Peyer's patch (tissue), 4 donors: ENCODE measurements around the gene BIRC6. TPM values are rescaled to one million over a fixed set of nuclear protein-coding genes. Genes with fewer than 3 reads are reported as not detected.
"Not testable (repeated sequence)": the region's sequence is repeated elsewhere in the genome, so short reads cannot be mapped to it uniquely, and the experiment has no call there.

Experiments
- DNase-seq, 3 donors: peaks; one replicate each; pipeline ENCODE4 v3.0.0-alpha.2; 2017 to 2019
- H3K27ac ChIP-seq, 4 donors: fragments of 200-600 bp; sonication (generic); one replicate each; pipeline ENCODE4 v1.5.1; 2016 to 2019
- H3K27me3 ChIP-seq, 2 donors: fragments of 200-600 bp; sonication (generic); one replicate each; pipeline ENCODE4 v1.5.1; 2019
- H3K36me3 ChIP-seq, 3 donors: fragments of 200-600 bp; sonication (generic); one replicate each; pipeline ENCODE4 v1.5.1; 2016 to 2019
- H3K4me1 ChIP-seq, 4 donors: fragments of 200-600 bp; sonication (generic); one replicate each; pipeline ENCODE4 v1.5.1; 2016 to 2019
- H3K4me3 ChIP-seq, 4 donors: fragments of 200-600 bp; sonication (generic); 1 replicate in 3 of 4; 2 replicates in 1 of 4; pipeline ENCODE4 v1.5.1; 2016 to 2019; ENCODE audit warnings: mild to moderate bottlenecking in 1 of 4
- H3K9me3 ChIP-seq, 4 donors: fragments of 200-600 bp; sonication (generic); one replicate each; pipeline ENCODE4 v1.5.1; 2016 to 2019; ENCODE audit warnings: mild to moderate bottlenecking in 1 of 4
- POLR2A ChIP-seq, 2 donors: fragments of 450-650 bp; IDR thresholded peaks; one replicate each; pipeline ENCODE4 v1.5.1; 2017; ENCODE audit warnings: antibody characterized with exemption in 2 of 2, mild to moderate bottlenecking in 2 of 2, moderate library complexity in 2 of 2
- total RNA-seq, 4 donors: library from RNA; depleted of rRNA; stranded (reverse); fragments of >200 nt; gene quantifications; one replicate each; pipeline ENCODE4 v1.1.0, GENCODE V29; 2016
- TF ChIP-seq, protein P1 (sequence below), 6 experiments: fragments of 450-650 bp in 4 of 6; fragments of 200-600 bp in 2 of 6; sonication (generic) in 1 of 6; IDR thresholded peaks; one replicate each; pipeline ENCODE4 v1.5.1; 2017 to 2019; ENCODE audit warnings: antibody characterized with exemption in 6 of 6, mild to moderate bottlenecking in 3 of 6, moderate library complexity in 1 of 6

BIRC6 gene
- total RNA-seq, 4 donors from 2014 or later = 133 to 237 (median 214) TPM

DNA sequence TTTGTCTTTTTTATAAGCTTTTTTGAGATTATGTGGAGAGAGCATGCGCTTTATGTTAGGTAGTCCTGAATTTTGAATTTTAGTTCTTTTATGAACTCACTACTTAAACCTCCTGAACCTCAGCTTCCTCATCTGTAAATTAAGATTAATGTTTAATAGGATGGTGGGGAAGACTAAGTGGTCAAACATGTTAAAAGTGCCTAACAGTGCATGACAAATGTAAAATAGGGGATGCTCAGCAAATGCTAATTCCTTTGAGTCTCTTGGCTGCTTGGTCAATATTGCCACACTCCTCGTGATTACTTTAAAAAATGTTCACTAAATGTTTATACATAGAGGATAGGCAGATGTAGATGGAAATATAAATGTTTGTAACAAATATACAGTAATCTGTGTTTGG lies 6.8 kb downstream of the BIRC6 start:
- no peak for DNase-seq
- Histone ChIP-seq H3K4me3 (no peak overlapping the region), H3K4me1 (peaks cover 0 to 61% (median 8%) of the 10 kb centered on the region in 4 donors), H3K27me3 (no peaks in the 10 kb centered on the region), H3K27ac (no peak overlapping the region), H3K9me3 (no peaks in the 10 kb centered on the region), H3K36me3 (no peaks in the 10 kb centered on the region)
- no peak for TF ChIP-seq POLR2A (IDR thresholded peaks at IDR 0.05)
- TF ChIP-seq, protein P1, sequence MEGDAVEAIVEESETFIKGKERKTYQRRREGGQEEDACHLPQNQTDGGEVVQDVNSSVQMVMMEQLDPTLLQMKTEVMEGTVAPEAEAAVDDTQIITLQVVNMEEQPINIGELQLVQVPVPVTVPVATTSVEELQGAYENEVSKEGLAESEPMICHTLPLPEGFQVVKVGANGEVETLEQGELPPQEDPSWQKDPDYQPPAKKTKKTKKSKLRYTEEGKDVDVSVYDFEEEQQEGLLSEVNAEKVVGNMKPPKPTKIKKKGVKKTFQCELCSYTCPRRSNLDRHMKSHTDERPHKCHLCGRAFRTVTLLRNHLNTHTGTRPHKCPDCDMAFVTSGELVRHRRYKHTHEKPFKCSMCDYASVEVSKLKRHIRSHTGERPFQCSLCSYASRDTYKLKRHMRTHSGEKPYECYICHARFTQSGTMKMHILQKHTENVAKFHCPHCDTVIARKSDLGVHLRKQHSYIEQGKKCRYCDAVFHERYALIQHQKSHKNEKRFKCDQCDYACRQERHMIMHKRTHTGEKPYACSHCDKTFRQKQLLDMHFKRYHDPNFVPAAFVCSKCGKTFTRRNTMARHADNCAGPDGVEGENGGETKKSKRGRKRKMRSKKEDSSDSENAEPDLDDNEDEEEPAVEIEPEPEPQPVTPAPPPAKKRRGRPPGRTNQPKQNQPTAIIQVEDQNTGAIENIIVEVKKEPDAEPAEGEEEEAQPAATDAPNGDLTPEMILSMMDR (IDR thresholded peaks at IDR 0.05) = no peak

DNA sequence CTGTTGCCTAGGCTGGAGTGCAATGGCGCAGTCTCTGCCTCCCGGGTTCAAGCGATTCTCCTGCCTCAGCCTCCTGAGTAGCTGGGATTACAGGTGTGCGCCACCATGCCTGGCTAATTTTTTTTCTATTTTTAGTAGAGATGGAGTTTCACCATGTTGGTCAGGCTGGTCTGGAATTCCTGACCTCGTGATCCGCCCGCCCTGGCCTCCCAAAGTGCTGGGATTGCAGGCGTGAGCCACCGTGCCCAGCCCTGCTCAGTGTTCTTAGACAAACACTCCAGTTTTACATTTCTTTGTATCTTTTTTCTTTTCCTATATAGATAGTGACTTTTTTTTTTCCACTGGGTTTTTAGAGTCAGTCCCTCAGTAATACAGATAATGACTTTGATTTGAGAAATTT lies 7.5 kb downstream of the BIRC6 start:
- not testable (repeated sequence) for H3K27me3 ChIP-seq, DNase-seq, H3K9me3 ChIP-seq, H3K4me3 ChIP-seq, H3K27ac ChIP-seq, H3K36me3 ChIP-seq
- peaks cover 0 to 54% (median 3%) of the 10 kb centered on the region in 4 donors for H3K4me1 ChIP-seq

DNA sequence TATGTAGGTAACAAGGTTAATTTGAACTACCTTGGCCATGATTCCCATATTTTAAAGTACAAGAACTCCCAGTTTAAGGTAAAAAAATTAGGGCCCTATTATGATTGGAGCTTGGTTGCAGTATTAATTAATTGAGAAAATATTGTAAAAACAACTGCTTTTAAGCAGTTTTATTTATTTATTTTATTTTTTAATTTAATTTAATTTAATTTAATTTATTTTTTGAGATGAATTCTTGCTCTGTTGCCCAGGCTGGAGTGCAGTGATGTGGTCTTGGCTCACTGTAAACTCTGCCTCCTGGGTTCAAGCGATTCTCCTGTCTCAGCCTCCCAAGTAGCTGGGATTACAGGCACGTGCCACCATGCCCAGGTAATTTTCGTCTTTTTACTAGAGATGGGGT lies 8.9 kb downstream of the BIRC6 start:
- H3K27me3 ChIP-seq, H3K36me3 ChIP-seq, H3K27ac ChIP-seq, H3K4me3 ChIP-seq, DNase-seq, H3K9me3 ChIP-seq: not testable (repeated sequence)
- H3K4me1 ChIP-seq = peaks cover 0 to 40% (median 3%) of the 10 kb centered on the region in 4 donors

DNA sequence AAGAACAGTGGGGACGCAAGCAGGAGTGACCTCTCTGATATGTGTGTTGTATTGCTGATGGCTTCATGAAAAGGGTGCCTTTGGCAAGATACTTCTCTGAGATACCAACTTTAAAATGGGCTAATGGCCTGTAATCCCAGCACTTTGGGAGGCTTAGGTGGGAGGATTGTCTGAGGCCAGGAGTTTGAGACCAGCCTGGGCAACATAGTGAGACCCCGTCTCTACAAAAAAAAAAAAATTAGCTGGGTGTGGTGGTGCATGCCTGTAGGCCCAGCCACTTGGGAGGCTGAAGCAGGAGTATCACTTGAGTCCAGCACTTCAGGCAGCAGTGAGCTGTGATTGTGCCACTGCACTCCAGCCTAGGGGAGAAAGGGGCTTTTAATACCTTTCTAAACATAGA lies 9.8 kb downstream of the BIRC6 start:
- DNase-seq = no peak
- H3K4me1 ChIP-seq = peaks cover 0 to 35% (median 3%) of the 10 kb centered on the region in 4 donors
- no peaks in the 10 kb centered on the region for H3K27me3 ChIP-seq

DNA sequence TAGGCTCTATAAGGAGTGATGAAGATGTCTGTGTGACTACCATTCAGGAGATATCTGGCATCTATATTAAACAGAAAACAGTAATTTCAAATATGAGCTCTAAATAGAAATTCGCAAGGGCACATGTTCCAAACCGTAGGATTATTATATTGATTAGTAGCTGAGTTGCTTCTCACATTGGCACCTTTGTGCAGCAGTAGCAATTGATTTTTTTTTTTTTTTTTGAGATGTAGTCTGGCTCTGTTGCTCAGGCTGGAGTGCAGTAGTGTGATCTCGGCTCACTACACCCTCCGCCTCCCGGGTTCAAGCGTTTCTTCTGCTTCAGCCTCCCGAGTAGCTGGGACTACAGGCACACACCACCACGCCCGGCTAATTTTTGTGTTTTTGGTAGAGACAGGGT lies 12.4 kb downstream of the BIRC6 start:
- Histone ChIP-seq H3K36me3 (no peaks in the 10 kb centered on the region), H3K9me3 (no peaks in the 10 kb centered on the region), H3K27ac (no peak overlapping the region), H3K4me3 (no peak overlapping the region), H3K27me3 (no peaks in the 10 kb centered on the region), H3K4me1 (peaks cover 0 to 31% (median under 1%) of the 10 kb centered on the region in 4 donors)
- DNase-seq = no peak
- TF ChIP-seq, protein P1 (IDR thresholded peaks at IDR 0.05) = no peak
- no peak for TF ChIP-seq POLR2A (IDR thresholded peaks at IDR 0.05)

More for the DNA sequence above, 9.8 kb downstream of the BIRC6 start:
- H3K9me3 ChIP-seq = no peaks in the 10 kb centered on the region
- no peak overlapping the region for H3K27ac ChIP-seq
- H3K4me3 ChIP-seq = no peak overlapping the region
- H3K36me3 ChIP-seq = no peaks in the 10 kb centered on the region
- TF ChIP-seq, protein P1 (IDR thresholded peaks at IDR 0.05) = no peak
- no peak for TF ChIP-seq POLR2A (IDR thresholded peaks at IDR 0.05)

DNA sequence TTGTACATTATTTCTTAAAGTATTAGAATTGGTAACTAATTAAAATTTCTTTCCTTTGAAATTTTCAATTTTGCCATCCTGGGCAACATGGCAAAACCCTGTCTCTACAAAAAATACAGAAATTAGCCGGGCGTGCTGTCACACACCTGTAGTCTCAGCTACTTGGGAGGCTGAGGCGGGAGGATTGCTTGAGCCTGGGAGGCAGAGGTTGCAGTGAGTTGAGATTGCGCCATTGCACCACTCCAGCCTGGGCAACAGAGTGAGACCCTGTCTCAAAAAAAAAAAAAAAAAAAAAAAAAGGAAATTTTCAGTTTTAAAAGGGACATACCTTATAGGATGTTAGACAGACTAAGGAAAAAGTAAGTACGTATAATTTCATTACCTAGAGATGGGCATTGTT lies 14.1 kb downstream of the BIRC6 start:
- H3K27me3 ChIP-seq, H3K27ac ChIP-seq, DNase-seq, H3K4me3 ChIP-seq, H3K36me3 ChIP-seq, H3K9me3 ChIP-seq: not testable (repeated sequence)
- peaks cover 0 to 19% (median 0%) of the 10 kb centered on the region in 4 donors for H3K4me1 ChIP-seq

DNA sequence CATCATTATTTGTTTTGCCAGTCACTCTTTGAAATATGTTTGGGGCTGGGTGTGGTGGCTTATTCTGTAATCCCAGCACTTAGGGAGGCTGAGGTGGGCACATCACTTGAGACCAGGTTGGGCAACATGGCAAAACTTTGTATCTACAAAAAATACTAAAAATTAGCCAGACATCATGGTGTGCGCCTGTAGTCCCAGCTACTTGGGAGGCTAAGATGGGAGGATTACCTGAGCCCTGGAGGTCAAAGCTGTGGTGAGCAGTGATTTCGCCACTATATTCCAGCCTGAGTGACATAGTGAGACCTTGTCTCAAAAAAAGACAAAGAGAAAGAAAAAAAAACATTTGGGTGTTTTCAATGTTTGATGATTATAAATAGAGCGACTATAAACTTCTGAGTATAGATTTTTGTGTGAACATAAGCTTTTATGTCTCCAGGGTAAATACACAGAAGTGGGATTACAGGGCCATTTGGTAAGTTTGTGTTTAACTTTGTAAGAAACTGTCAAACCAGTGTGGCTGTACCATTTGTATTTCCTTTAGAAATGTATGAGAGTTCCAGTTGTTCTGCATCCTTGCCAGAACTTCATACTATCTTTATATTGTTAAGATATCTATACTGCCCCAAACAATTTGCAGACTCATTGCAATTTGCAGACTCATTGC lies 15.8 kb downstream of the BIRC6 start:
- Histone ChIP-seq H3K4me3 (no peak overlapping the region), H3K27me3 (no peaks in the 10 kb centered on the region), H3K9me3 (no peaks in the 10 kb centered on the region), H3K27ac (no peak overlapping the region), H3K36me3 (no peaks in the 10 kb centered on the region), H3K4me1 (peaks cover 0 to 13% (median 2%) of the 10 kb centered on the region in 4 donors)
- DNase-seq = no peak
- TF ChIP-seq, protein P1 (IDR thresholded peaks at IDR 0.05) = no peak
- no peak for TF ChIP-seq POLR2A (IDR thresholded peaks at IDR 0.05)
